HEK293 (cell line): Measurements from ENCODE around the gene ERBB4.
A peak's percentile ranks its signal among the peaks of the same experiment; 100 is the strongest.

Experiments used
- CTCF ChIP-seq: fragments of 450-650 bp; formaldehyde crosslinking; IDR thresholded peaks from 2 replicates; pipeline ENCODE4 v1.5.1; 2016; ENCODE audit warnings: missing biosample characterization, missing genetic modification characterization
- OVOL3 ChIP-seq: fragments of 450-650 bp; formaldehyde crosslinking; IDR thresholded peaks from 2 replicates; pipeline ENCODE4 v1.5.1; 2016; ENCODE audit warnings: missing biosample characterization, missing genetic modification characterization
- REST ChIP-seq: fragments of 450-650 bp; formaldehyde crosslinking; IDR thresholded peaks from 2 replicates; pipeline ENCODE4 v1.5.1; 2016; ENCODE audit warnings: missing biosample characterization, missing genetic modification characterization
- YY1 ChIP-seq: fragments of 450-650 bp; formaldehyde crosslinking; IDR thresholded peaks from 2 replicates; pipeline ENCODE4 v1.5.1; 2018; ENCODE audit warnings: missing biosample characterization, missing genetic modification characterization
- ZBTB20 ChIP-seq: fragments of 450-650 bp; formaldehyde crosslinking; IDR thresholded peaks from 2 replicates; pipeline ENCODE4 v1.5.1; 2016; ENCODE audit warnings: missing biosample characterization, missing genetic modification characterization
- ZNF140 ChIP-seq: fragments of 450-650 bp; formaldehyde crosslinking; IDR thresholded peaks from 2 replicates; pipeline ENCODE4 v1.5.1; 2016; ENCODE audit warnings: missing biosample characterization, missing genetic modification characterization
- ZNF18 ChIP-seq: fragments of 450-650 bp; formaldehyde crosslinking; IDR thresholded peaks from 2 replicates; pipeline ENCODE4 v1.5.1; 2016; ENCODE audit warnings: missing biosample characterization, missing genetic modification characterization
- ZSCAN5A ChIP-seq: fragments of 450-650 bp; formaldehyde crosslinking; IDR thresholded peaks from 2 replicates; pipeline ENCODE4 v1.5.1; 2016; ENCODE audit warnings: missing biosample characterization, missing genetic modification characterization

- TF ChIP-seq CTCF = no peak
- TF ChIP-seq ZNF140 = no peak
- no peak for TF ChIP-seq ZBTB20 (tag by site-specific recombination)
- TF ChIP-seq REST (tag by site-specific recombination) = no peak
- no peak for TF ChIP-seq YY1 (tag by site-specific recombination)
- TF ChIP-seq ZNF18 = peak; percentile 41; the same call in 1 of the 2 replicates
- no peak for TF ChIP-seq ZSCAN5A
- TF ChIP-seq OVOL3 (tag by site-specific recombination) = peak; percentile 81
These were observed 238.7 kb downstream of the ERBB4 start for GRCh38 chr2:212299943-212300342.
